Gastroesophageal sphincter (tissue), 3 donors: ENCODE data around the gene MAPK11.

Experiments
- CTCF ChIP-seq, 4 experiments: fragments of 200-600 bp in 2 of 4; fragments of 450-650 bp in 2 of 4; sonication (generic) in 1 of 4; IDR thresholded peaks; one replicate each; pipeline ENCODE4 v1.5.1; 2017 to 2019; ENCODE audit warnings: antibody characterized with exemption in 4 of 4, mild to moderate bottlenecking in 2 of 4, moderate library complexity in 2 of 4
- EP300 ChIP-seq: sonication (generic); formaldehyde crosslinking; IDR thresholded peaks from one replicate; pipeline ENCODE4 v1.6.1; 2017; ENCODE audit warnings: antibody characterized with exemption, mild to moderate bottlenecking
- POLR2A ChIP-seq, 2 donors: fragments of 450-650 bp; IDR thresholded peaks; one replicate each; pipeline ENCODE4 v1.6.1; 2017; ENCODE audit warnings: antibody characterized with exemption in 2 of 2, mild to moderate bottlenecking in 2 of 2, moderate library complexity in 1 of 2
- POLR2AphosphoS5 ChIP-seq: sonication (generic); formaldehyde crosslinking; IDR thresholded peaks from one replicate; pipeline ENCODE4 v1.6.1; 2017; ENCODE audit warnings: antibody characterized with exemption

- TF ChIP-seq CTCF (IDR thresholded peaks at IDR 0.05) (no peak), POLR2AphosphoS5 (no peak), EP300 (no peak), POLR2A (IDR thresholded peaks at IDR 0.05) (no peak)
Measured at GRCh38 chr22:50264104-50264745, 6.0 kb downstream of the MAPK11 start.
